CD4-positive, alpha-beta T cell treated with Interleukin-2 at 100 ng/mL for 4 hours (primary cell): Measurements from ENCODE around the gene RPL18.
"Not testable (repeated sequence)": the region's sequence is repeated elsewhere in the genome, so short reads cannot be mapped to it uniquely, and the experiment has no call there.

Source experiments
- DNase-seq: peaks from one replicate; pipeline ENCODE4 v3.0.0-alpha.2; 2020; ENCODE audit warnings: low spot score

Gene RPL18

DNA sequence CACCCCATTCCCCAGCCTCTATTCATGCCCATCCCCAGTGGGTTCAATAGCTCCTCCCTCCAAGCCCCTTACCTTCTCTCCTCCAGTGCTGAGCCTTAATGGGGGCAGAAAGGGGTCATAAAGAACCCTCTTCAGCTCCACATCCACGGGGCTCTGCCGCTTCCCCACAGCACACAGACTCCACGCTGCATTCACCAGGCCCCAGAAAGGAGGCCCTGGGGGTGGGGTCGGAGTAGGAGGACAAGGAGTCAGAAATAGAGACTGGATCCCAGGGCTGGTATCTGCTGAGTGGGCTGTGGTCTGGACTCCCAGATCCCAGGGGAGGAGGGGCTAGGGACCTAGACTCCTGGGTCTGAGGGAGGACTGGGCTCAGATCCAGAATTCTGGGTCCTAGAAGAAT is 25.4 kb upstream of the RPL18 start:
- DNase-seq, result no peak

DNA sequence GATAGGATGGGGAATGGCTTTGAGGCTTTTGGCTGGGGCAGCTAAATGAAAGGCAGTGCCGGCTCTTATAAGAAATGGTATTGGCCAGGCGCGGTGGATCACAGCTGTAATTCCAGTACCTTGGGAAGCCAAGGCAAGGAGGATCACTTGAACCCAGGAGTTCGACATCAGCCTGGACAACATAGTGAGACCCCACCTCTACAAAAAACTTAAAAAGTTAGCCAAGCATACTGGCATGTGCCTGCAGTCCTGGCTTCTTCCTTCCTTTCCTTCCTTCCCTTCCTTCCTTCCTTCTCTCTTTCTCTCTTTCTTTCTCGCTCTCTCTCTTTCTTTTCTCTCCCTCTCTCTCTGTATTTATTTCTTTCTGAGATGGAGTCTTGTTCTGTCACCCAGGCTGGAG is 23.9 kb upstream of the RPL18 start:
- no peak for DNase-seq

DNA sequence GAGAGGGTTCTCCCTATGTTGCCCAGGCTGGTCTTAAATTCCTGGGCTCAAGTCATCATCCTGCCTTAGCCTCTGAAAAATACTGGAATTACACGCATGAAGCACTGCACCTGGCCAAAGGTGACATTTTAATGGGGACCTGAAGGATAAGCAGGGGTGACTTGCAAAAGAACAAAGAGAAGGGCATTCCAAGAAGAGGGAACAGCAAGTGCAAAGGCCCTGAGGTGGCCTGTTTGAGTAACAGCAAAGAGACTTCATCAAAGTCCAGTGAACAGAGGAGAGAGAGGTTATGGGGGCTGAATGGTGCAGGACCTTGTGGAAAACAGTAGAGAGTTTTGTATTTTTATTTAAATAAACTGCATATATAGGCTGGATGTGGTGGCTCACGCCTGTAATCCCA is 22.9 kb upstream of the RPL18 start:
- DNase-seq, result no peak

DNA sequence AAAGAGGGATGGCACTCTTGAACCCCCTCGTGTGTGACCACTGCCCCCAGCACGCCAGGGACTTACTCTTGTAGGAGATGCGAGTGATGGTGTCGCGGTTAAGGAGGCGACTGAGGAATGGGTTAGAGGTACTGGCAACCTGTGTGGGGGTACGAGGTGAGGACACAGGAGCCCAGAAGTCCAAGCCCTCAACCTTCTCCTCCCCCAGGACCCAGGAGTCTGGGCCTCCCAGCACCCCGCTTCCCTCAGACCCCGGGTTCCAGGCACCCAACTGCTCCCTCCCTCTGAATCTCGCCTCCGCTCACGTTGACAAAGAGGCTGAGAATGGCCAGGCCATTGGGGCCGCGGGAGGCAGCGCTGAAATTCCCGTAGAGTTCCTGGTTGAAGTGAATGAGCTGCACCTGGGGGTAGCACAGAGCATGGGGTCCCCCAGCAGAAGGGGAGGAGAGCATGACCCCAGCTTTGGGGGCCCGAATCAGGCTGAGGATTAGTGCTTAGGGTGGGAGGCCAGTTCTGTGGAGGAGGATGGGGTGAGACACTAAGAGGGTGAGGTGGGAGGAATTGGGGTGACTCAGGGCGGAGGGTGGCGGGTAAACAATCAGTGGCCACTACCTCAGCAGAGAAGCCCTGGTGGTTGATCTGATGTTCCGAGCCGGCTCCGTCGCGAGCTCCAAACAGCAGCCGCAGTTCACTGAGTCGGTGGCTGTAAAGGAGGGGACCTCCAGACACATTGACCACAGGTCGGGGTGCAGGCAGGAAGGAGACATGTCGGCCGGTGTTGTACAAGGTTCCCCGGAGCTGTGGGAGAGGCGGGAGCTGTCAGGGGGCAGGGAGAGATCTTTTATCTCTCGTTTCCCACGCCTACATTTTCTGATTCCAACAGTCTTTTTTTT is 20.8 kb upstream of the RPL18 start:
- peak; percentile 31 for DNase-seq

DNA sequence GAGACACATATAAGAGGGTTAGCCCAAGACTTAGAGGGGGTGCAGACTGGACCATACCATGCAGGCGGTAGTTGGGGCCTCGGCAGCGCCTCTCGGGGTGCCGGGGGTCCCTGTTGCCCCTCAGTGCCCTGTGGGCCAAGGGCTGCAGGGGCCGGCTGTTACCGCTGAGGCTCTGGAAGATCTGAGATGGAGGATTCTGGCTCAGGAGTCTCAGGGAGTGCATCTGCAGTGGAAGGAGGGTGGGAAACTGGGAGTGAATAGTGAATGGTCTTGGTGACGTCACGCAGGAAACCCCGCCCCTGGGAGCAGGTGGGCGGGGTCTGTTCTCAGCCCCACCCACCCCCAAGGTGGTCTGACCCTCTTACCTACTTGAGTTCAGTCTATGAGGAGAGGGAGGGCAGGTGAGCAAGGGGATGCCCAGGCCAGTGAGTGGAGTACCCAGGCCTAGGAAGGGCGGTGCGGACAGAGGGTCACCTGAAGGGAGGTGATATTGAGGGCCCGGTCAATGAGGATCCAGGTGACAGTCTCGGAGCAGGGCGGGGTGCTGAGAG is 19.9 kb upstream of the RPL18 start:
- no peak for DNase-seq

DNA sequence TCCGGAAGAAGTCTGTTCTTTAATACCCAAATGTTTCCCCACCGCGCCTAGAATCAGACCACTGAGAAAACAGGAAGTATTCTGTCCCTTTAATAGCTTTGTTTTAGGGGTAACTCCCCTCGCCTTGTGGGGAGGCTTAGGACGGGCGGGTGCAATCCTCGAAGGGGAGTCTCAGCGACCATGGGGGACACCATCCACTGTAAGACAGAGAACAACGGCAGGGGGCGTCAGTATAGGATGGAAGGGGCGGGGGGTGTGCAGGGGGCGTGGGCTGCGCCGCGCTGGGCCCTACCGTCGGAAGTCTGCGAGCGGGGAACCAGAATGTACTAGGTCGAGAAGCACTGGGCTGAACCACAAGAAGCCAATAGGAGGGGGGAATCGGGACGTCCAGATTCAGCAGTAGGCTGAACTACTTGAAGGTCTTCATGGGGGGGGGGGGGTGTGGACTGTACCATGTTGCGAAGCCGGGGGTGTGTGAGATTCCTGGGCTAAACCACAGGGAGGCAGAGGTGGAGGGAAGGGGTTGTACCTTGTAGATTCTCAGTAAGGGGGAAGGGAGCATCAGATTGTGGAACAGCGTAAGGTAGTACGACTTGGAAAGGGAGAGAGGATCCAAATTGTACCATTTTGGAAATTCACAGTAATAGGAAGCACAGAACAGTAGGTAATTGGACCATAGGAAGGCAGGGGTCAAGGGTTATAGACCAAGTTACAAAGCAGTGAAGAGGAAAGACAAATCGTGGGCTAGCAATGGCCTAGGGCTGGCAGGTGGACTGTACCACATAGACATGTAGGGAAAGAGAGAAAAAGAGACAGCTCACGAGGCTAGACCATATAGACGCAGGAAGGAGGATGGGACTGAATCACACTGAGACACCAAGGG is 19.2 kb upstream of the RPL18 start:
- DNase-seq, result peak; percentile 92

DNA sequence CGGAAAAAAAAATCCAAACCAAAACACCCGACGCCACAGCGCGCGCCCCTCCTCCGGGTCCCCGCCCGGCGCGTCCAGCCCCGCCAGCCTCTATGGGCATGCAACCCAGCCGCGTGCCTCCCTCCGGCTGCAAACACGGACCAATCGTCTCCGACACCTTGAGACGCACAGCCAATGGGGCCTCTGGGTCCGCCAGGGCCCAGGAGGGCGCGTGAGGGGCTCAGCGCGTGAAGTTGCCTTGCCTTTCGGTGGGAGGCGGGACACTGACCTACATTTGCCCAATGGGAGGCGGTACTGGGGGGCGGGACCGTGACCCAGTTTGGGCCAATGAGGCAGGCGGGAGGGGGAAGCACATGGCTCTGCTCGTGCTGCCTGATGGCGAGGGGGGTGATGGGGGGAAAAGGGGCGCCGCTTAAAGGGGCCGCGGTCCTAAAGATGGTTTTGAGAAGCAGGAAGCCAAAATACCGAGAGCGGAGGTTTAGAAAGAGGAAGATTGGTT is 18.5 kb upstream of the RPL18 start:
- peak; percentile 100 for DNase-seq

DNA sequence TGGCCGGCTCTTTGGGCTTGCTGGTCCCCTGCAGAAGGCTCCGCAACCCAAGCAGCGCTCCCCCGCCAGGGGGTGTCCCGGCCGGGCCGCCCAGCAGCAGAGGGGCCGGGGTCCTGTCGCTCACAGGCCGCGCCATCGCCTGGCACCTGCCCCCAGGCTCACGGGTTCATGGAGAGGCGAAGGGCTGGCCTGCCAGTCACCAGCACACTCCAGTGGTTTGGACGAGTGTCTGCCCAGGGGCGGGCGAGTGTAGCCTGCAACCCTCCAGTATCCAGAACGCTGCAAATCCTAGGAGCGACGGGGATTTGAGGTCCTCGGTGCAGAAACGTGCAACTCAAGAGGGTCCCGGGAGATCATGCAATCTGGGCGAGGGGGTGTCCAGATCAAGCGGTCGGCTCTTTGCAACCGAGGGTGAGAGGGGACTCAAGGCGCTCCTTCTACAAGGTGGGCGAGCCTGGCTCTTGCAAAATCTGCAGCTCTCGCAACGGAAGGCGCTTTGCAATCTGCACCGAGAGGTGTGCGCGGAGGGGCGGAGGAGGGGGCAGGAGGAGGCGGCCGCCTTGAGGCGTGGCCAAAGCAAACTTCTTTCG is 18.0 kb upstream of the RPL18 start, which contains the start of gene DBP:
Gene DBP, minus strand, starts transcription at position 521 of the 590 bp plus-strand sequence. Its CDS starts 385 bp downstream, at position 136.
- DNase-seq, result no peak

DNA sequence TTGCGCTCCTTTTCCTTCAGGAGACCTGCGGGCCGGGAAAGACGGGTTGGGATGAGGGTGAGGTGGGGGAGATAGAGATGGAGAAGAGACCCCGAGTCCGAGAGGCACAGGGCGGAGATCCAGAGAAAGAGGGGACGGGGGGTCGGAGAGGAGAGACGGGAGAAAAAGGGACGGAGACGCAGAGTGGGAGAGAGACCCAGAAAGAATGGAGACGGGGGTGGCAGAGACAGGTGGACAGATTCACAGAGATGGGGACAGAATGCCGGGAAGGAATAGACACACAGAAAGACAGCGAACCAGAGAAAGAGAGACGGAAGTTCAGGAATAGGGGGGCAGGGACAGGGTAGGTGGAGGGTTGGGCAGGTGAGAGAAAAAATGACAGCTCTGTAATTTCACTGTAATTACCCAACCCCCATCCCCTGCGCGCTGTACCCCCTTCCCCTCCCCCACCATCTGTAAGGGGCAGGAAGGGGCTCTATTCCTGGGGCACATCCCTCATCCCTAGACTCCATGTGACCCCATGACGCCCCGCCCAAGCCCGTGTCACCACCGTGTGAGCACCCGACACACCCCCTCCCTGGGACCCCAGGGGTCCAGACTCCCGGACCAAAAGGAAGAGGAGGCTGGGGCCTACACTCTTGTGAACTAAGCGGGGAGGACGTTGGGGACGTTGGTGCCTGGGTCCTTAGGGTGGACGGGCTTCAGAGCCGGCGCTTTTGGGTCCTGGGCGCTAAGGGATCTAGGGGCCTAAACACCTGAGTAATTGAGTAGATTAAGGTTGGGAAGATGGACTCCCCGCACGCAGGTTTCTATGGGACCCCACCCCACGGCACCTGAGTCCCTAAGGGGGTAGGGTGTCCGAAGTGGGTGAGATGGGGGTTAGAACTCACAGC is 17.2 kb upstream of the RPL18 start:
- DNase-seq, result no peak

DNA sequence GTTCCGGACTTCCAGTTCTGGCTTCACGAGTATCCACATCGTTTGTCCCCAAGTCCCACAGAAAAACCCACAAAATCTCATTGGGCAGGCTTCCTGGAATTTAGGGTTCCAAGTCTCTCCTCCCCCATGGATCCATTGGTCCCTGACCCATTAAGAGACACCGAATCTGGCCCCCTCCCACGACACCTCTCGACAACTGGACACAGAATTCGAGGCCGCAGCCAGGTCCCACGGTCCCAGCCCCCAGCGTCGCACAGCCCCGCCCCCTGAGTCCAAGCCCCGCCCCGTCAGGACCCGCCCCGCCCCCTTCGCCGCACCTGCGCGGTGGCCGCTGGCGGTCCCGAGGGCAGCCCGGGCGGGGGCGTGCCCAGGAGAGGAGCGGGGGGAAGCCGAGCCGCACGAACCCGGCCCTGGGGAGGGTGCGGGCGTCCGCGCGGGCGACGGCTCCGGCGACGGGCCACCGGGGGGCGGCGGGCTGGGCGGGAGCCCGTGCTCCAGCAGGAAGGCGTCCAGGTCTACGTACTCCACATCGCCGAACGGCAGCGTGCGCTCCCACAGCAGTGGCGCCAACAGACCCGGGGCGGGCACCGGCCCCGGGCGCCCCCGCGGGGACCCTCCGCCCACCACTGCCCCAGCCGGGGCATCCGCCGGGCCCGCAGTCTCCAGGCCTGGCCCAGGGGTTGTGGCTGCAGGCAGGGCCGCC is 16.4 kb upstream of the RPL18 start:
- peak; percentile 59 for DNase-seq

DNA sequence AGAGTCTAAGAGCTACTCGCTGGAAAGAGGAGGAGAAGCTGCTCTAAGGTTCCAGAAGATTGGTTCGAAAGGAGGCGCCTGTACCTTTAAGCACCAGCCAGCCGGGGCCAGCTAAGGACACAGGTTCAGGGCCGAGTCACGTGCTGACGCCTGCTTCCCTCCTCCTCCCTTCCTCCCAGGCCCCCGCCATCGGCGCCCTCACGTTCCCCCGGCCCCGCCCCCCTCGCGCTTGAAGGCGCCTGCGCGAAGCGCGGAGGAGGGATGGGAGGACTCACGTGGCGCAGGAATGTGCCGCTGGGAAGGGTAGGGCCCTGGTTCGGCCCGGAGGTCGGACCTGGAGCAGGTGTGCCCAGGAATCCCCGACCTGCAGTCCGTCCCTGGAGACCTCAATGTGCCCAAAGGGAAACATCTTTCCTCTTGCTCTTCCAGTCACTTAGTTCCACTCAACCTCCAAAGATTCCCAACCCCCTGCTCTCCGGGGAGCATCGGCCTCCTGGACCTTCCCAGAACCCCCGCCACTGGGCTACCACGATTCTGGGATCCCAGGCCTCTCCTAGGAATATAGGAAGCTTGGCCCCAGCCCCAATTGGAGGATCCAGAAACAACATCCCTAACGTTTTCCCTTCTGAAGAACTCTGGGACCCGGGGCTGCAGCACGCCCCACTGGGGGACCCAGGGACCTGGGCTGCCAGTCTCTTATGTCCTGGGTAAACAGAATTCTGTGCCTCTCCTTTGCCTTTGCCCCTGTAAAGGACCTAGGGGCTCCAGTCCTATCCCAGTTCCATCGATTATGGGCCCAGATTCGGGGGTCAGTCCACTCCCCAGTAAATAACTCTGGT is 15.7 kb upstream of the RPL18 start:
- peak; percentile 92 for DNase-seq

DNA sequence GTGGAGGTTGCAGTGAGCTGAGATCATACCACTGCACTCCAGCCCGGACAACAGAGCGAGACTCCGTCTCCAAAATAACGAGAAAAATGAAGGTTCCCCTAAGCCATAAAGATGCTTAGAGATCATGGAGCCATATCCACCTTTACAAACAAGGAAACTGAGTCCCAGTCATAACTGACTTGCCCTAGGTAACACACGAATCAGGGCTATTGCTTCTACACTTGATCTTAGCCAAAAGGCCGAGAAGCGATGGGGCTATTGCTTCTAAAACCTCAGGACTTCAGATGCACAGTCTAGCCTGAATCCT is 15.0 kb upstream of the RPL18 start:
- no peak for DNase-seq

DNA sequence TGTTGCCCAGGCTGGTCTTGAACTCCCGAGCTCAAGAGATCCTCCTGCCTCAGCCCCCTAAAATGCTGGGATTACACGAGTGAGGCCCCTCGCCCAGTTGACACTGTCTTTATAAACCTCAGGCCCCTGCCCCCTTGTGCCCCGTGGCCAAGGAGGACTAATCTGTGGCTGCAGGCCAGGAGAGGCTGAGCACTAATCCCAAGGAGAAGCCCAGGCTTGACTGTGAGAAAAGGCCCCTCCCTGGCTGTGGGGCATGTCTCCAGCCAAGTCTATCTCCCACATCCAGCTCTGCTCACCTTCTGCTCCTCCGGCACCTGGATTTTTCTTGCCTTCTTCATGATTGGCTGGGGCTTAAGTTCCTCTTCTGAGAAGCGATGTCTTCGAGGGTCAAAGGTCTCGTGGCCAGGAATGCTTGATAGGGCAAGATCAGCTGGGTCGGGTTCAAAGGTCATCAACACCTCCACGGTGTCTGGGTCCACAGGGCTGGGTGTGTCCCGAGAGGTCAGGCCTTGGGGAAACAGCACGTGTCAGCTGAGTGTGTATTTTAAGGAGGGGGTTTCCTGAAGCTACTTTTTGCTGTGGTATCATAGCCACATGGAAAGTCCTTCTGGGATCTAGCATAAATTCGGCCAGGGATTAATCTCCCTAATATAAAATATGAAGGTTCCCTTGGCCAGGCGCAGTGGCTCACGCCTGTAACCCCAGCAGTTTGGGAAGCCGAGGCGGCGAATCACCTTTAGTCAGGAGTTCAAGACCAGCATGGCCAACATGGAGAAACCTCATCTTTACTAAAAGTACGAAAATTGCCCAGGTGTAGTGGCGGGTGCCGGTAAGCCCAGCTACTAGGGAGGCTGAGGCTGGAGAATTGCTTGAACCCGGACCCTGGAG is 14.4 kb upstream of the RPL18 start:
- DNase-seq, result no peak

DNA sequence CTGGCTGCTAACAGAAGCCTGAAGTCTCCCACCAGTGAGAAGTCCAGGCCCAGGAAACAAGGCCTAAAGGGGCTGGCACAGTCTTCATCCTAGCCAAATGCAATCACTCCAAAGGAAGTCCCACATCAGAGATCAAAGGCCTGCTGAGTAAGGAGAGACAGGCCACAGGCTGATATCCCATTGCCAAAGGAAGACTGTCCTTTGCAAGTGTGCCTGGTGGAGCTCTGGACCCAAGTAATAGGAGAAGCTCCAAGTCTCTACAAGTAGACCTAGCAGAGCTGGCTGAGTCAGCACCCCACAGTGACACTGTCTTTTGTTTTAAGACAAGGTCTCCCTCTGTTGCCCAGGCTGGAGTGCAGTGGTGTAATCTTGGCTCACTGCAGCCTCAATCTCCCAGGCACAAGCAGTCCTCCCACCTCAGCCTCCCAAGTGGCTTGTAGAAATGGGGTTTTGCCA is 13.7 kb upstream of the RPL18 start:
- DNase-seq, result no peak

DNA sequence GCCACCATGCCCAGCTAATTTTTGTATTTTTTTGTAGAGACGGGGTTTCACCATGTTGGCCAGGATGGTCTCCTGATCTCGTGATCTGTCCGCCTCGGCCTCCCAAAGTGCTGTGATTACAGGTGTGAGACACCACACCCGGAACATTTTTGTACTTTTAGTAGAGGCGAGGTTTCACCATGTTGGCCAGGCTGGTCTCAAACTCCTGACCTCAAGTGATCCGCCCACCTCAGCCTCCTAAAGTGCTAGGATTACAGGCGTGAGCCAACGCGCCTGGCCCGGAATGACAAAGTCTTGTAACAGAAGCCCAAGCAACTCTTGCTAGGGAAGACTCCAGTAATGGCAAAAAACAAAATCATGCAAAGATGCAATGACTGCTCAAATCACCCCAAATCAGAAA is 13.3 kb upstream of the RPL18 start:
- DNase-seq, result not testable (repeated sequence)

DNA sequence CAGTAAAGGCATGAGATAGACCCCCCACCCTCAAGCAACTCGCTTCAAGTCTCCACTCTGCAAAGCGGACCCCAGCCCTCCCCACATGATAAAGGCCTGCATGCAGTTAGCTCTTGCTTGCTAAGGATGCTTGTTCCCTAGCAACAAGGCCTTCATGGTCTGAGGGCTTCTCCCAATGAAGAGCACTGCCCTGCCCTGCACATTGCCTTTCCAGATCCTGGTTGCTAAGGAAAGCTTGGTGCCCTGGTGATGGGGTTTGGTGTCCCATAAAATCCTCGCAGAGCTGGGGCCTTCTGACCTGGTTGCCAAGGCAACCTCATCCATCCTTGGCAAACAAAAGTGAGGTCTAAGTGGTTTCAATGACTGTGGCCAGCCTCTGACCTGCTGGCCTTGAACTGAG is 12.2 kb upstream of the RPL18 start:
- DNase-seq, result no peak

DNA sequence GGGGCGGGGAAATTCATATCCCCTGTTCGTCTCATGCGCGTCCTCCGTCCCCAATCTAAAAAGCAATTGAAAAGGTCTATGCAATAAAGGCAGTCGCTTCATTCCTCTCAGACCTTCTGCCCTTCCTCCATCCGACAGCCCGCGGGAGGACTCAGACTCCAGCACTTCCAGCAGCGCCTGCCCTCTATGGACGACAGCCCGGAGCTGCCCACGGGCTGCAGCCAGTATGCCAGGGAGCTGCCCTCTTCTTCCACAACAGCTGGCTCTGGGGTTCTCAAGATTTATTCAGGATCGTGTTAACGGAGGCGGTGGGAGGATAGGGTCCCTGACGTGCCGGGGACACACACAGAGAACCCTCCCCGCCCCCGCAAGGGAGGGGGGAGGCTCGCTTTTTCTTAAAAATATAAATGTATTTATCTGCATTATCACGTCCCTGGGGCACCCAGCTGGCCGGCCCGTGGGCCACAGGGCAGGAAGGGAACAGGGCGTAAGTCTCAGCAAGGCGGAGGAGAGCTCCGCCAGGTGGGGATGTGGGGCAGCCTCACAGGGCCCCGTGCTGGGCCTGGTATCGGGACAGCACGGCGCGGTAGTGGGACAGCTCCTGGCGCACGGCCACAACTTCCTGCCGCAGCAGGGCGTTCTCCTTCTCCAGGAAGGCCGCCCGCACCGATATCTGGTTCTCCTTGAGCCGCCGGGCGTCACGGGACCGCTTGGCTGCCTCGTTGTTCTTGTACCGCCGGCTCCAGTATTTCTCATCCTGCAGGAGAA is 11.5 kb upstream of the RPL18 start:
- no peak for DNase-seq
